ENCODE data around the gene SPATA9. TPM values are rescaled to one million over a fixed set of nuclear protein-coding genes. Genes with fewer than 3 reads are reported as not detected.

The SPATA9 gene
- total and polyA plus RNA-seq, 2 donors (not counting 3 experiments of a cell fraction or from before 2014, with no cell fraction given) = 0.07 TPM; not detected in 1

DNA sequence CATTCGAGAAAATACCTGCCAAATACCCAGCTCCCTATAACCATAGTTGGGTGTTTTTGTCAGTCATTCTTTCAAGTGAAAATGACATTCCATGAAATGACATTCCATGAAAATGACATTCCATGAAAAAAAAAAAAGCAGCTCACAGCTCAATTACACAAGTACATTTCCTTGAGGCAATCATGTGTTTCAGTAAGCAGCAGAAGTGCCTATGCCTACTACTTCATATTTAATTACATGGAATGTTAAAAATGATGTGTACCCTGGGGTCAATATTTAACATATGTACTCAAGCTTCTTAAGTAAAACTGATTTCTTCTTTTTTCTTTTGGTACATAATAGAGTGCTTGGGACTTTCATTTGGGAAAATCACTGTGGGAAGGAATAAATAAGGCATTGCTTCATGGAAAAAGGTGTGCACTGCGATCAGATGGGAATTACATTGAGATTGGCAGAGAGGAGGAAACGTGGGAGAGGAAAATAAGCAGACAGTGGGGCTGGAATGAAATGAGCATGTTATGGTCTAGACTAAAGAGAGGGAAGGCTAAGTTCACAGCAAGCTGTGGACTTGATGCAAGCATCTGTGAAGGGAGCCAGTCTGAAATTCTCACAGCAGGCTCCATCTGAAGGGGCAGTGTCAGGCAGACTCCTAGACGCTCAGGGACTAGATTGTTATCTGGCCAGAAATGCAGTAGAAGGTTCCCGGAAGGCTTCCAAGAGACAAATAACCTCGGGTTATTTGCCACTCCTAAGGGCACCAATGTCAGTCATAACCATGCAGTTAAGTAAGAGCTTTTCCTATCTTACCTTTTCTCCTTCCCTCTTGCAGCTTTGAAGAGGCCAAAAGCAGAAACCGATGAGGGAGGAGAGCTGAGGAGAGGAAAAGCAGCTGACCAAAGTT lies 15.2 kb upstream of the SPATA9 start:
- no TSS peak for BruUV-seq (replicated peaks)
- Histone ChIP-seq H3K4me1 (ENCODE audit: control insufficient read depth, extremely low read depth, insufficient read depth, low read length) (no peaks in the 10 kb centered on the region), H3K4me2 (ENCODE audit: insufficient read depth, low read length) (no peak overlapping the region), H3K27me3 (ENCODE audit: control insufficient read depth in 2 of 2, insufficient read depth in 2 of 2, low read length in 2 of 2) (no peaks in the 10 kb centered on the region), H2AFZ (ENCODE audit: low read depth, low read length) (peak overlapping the region; percentile 27), H3K79me2 (ENCODE audit: control insufficient read depth, insufficient read depth, low read length) (no peaks in the 10 kb centered on the region), H3K9me1 (replicated peaks; ENCODE audit: control insufficient read depth, extremely low read depth, insufficient read depth, low read length) (no peaks in the 10 kb centered on the region), H3K4me3 (replicated peaks in 1 of 3; ENCODE audit: insufficient read depth in 1 of 3, low read depth in 1 of 3, low read length in 3 of 3) (no peak overlapping the region), H3K27ac (ENCODE audit: insufficient read depth, low read depth, low read length) (no peak overlapping the region), H3K9ac (replicated peaks; ENCODE audit: extremely low read depth, insufficient read depth, low read length) (no peak overlapping the region), H3K9me3 (replicated peaks; ENCODE audit: control insufficient read depth, insufficient read depth, low read length) (no peaks in the 10 kb centered on the region), H4K20me1 (replicated peaks; ENCODE audit: control insufficient read depth, extremely low read depth, insufficient read depth, low read length) (no peaks in the 10 kb centered on the region), H3K36me3 (ENCODE audit: control insufficient read depth in 2 of 2, extremely low read depth in 1 of 2, insufficient read depth in 2 of 2, low read length in 2 of 2) (no peaks in the 10 kb centered on the region)
- dilution Hi-C loops (cut with MboI; ENCODE audit: extremely low pct_ligation_motif_present, low sequenced_read_pairs) (no loop called here), intact Hi-C loops (cut with micrococcal nuclease) (no loop called here)
- TF ChIP-seq POLR2AphosphoS5 (IDR thresholded peaks at IDR 0.05; ENCODE audit: insufficient read depth, low read depth, low read length) (no peak), MYC (IDR thresholded peaks at IDR 0.05; ENCODE audit: low read depth, low read length) (no peak), EZH2 (IDR thresholded peaks at IDR 0.05; ENCODE audit: borderline replicate concordance, low read depth, low read length, severe bottlenecking) (no peak), GATA2 (IDR thresholded peaks at IDR 0.05; ENCODE audit: insufficient read depth, insufficient read length, low read depth, low read length) (no peak), POLR2A (IDR thresholded peaks at IDR 0.05; ENCODE audit: low read depth, low read length) (no peak), FOS (IDR thresholded peaks at IDR 0.05; ENCODE audit: borderline replicate concordance, insufficient read depth, low read length) (no peak), JUN (IDR thresholded peaks at IDR 0.05; ENCODE audit: borderline replicate concordance, insufficient read depth, insufficient read length, low read depth) (no peak)
- TF ChIP-seq, protein P1, sequence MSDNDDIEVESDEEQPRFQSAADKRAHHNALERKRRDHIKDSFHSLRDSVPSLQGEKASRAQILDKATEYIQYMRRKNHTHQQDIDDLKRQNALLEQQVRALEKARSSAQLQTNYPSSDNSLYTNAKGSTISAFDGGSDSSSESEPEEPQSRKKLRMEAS (IDR thresholded peaks at IDR 0.05; ENCODE audit: insufficient read depth, insufficient read length) = no peak
- TF ChIP-seq, protein P2, sequence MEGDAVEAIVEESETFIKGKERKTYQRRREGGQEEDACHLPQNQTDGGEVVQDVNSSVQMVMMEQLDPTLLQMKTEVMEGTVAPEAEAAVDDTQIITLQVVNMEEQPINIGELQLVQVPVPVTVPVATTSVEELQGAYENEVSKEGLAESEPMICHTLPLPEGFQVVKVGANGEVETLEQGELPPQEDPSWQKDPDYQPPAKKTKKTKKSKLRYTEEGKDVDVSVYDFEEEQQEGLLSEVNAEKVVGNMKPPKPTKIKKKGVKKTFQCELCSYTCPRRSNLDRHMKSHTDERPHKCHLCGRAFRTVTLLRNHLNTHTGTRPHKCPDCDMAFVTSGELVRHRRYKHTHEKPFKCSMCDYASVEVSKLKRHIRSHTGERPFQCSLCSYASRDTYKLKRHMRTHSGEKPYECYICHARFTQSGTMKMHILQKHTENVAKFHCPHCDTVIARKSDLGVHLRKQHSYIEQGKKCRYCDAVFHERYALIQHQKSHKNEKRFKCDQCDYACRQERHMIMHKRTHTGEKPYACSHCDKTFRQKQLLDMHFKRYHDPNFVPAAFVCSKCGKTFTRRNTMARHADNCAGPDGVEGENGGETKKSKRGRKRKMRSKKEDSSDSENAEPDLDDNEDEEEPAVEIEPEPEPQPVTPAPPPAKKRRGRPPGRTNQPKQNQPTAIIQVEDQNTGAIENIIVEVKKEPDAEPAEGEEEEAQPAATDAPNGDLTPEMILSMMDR (IDR thresholded peaks at IDR 0.05; ENCODE audit: extremely low read depth in 1 of 2, insufficient read depth in 1 of 2, low read depth in 1 of 2, low read length in 2 of 2) = no peak
- POLR2A ChIA-PET = no interaction called here
- DNase-seq (ENCODE audit: low read depth, low spot score) = no peak
- CTCF ChIA-PET = interaction anchor here (0.7 to 1.6 kb wide), 9 partner anchors 8 to 83 kb away, joined by 3 to 7 read pairs (median 4); partner anchors contain the start of gene RHOBTB3
- FAIRE-seq = no peak
